NB4 (cell line): ENCODE measurements around the gene GRID1.

ENCODE experiments used
- DNase-seq: peaks from one replicate; pipeline ENCODE4 v3.0.0; 2010; ENCODE audit warnings: low read depth
- H3K4me3 ChIP-seq: one replicate; pipeline ENCODE4 v1.5.1; 2011; ENCODE audit warnings: mild to moderate bottlenecking, low read depth, low read length, moderate library complexity
- MYC ChIP-seq: IDR thresholded peaks from 2 replicates; pipeline ENCODE4 v1.6.1; 2011; ENCODE audit warnings: low read depth, low read length
- POLR2A ChIP-seq: IDR thresholded peaks from 2 replicates; pipeline ENCODE4 v1.6.1; 2011; ENCODE audit warnings: mild to moderate bottlenecking; ENCODE audit not compliant: insufficient read length; ENCODE audit errors: extremely low read depth
- TF ChIP-seq, protein P1 (sequence below): IDR thresholded peaks from 2 replicates; pipeline ENCODE4 v1.6.1; 2011; ENCODE audit warnings: low read depth, low read length
- TF ChIP-seq, protein P2 (sequence below): IDR thresholded peaks from one replicate; pipeline ENCODE4 v1.5.1; 2012; ENCODE audit warnings: low read depth, low read length

GRID1 gene

DNA sequence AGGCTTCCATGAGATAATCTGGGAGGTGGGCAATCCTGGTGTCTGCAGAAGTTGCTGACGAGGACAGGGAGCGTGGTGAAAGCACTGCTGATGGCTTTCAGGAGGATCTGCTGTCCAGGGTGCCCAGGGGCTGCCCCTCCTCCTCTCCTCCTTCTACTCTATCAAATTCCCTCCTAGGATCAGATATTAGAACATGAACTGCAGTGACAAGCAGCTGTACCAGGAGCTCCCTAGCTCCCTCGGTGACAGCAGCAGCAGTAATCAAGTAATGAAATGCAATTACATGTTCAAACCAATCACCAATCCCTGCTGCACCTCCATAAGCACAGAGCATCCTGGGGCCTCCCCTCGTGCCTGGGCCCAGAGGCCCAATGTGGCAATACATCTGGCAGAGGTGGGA is 46.9 kb downstream of the GRID1 start:
- TF ChIP-seq MYC (no peak), POLR2A (no peak)
- TF ChIP-seq, protein P1, sequence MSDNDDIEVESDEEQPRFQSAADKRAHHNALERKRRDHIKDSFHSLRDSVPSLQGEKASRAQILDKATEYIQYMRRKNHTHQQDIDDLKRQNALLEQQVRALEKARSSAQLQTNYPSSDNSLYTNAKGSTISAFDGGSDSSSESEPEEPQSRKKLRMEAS = no peak
- TF ChIP-seq, protein P2, sequence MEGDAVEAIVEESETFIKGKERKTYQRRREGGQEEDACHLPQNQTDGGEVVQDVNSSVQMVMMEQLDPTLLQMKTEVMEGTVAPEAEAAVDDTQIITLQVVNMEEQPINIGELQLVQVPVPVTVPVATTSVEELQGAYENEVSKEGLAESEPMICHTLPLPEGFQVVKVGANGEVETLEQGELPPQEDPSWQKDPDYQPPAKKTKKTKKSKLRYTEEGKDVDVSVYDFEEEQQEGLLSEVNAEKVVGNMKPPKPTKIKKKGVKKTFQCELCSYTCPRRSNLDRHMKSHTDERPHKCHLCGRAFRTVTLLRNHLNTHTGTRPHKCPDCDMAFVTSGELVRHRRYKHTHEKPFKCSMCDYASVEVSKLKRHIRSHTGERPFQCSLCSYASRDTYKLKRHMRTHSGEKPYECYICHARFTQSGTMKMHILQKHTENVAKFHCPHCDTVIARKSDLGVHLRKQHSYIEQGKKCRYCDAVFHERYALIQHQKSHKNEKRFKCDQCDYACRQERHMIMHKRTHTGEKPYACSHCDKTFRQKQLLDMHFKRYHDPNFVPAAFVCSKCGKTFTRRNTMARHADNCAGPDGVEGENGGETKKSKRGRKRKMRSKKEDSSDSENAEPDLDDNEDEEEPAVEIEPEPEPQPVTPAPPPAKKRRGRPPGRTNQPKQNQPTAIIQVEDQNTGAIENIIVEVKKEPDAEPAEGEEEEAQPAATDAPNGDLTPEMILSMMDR = no peak
- H3K4me3 ChIP-seq = no peak overlapping the region
- no peak for DNase-seq

DNA sequence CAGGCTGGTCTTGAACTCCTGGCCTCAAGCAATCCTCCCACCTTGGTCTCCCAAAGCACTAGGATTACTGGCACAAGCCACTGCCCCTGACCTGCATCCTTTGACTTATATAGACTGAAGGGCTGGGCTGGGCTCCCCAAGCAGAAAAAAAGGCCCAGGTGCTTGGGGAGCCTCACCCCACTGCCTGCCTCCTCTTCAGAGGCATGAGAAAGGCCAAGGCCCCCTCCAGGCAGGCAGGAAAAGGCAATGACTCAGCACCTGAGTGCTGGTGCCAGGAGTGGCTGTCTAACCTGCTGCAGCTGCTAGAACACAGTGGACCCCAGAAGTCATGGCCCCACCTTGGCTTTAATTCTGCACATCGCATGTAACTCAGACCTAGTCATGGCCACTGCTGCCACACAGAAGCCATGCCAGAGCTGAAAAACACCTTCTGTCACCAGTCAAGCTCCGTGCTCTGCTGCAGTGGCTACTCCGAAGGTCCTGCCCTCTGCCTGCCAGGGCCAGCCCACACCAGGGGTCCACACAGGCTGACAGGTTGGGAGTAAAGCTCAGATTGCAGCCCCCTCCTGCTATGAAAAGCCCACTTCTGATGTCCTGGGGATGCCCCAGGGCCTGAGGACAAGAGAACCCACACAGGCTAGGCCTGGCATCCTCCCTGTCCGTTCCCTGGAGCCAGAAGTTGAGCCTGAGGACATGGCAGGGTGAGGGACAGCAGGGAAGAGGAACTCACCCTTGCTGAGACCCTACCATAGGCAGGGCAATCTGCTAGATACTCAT is 48.5 kb downstream of the GRID1 start:
- no peak for DNase-seq

DNA sequence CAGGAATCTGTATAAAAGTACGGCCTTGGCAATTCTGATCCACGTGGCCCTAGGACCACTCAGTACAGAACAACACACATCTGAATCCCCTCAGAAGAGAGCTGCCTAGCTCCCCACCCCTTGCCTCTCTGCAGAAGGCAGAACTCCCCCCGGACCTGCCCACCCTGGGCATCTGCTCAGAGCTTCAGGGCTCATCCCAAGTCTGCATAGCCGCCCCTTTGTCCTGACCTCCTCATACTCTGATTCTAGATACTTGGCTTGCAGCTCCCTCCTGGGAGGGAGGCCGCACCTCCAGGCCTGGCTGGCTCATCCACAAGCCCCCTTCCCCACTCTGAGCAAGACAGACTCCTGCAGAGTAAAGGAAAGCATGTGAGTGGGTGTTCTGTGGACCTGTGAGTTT is 49.6 kb downstream of the GRID1 start:
- no peak for DNase-seq
- no peak overlapping the region for H3K4me3 ChIP-seq
- TF ChIP-seq MYC (no peak), POLR2A (no peak)
- TF ChIP-seq, protein P2 = no peak
- TF ChIP-seq, protein P1 = no peak

More for the DNA sequence above, 48.5 kb downstream of the GRID1 start:
- no peak overlapping the region for H3K4me3 ChIP-seq
- TF ChIP-seq, protein P2 = no peak
- TF ChIP-seq POLR2A (no peak), MYC (no peak)
- TF ChIP-seq, protein P1 = no peak

DNA sequence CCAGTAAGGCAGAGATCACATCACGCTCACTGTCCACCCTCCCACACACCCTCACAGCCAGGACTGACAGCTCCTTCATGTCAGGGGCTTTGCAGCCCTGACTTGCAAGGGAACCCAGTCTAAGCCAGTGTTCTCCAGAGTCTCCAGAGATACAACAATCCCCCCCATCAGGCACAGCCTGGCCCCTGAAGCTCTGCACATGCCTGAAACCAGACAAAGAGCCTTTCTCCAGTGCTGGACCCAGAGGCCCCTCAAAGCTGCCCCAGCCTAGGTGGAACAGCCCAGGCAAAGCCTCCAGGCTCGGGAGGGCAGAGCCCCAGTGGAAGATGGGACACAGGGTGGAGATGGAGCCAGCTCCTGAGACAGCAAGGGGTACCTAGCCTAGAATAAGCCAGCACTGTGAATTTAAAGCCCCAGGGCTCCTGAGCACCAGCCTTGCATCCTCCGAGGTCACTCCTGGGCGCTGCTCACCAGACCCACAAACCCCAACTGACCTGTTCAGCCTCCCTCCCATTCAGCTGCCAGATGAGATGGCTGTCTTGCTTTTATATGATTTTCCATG is 50.2 kb downstream of the GRID1 start:
- TF ChIP-seq POLR2A (no peak), MYC (no peak)
- TF ChIP-seq, protein P2 = no peak
- TF ChIP-seq, protein P1 = no peak
- DNase-seq = no peak
- no peak overlapping the region for H3K4me3 ChIP-seq

DNA sequence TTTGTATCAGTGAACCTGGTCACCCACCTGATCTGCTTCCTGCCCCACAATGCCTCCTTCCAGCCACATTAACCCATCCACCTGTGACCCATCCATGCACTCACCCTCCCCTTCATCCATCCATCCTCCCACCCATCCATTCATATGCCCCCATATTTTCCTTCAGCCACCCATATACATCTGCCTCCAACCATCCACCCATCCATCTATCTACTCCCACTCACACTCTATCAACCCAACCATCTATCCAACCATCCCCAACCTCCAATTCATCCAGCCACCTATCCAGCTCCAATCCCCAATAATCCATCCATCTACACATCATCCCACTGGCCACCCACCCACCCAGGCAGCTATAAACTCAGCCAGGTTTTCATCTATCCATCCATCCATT is 51.0 kb downstream of the GRID1 start:
- TF ChIP-seq, protein P1 = no peak
- TF ChIP-seq MYC = no peak
- TF ChIP-seq, protein P2 = no peak
- TF ChIP-seq POLR2A = no peak
- DNase-seq = no peak
- H3K4me3 ChIP-seq = no peak overlapping the region
